ENCODE measurements around the gene IL37. TPM values are rescaled to one million over a fixed set of nuclear protein-coding genes. Genes with fewer than 3 reads are reported as not detected.
"Not testable (repeated sequence)": the region's sequence is repeated elsewhere in the genome, so short reads cannot be mapped to it uniquely, and the experiment has no call there.

IL37 gene
- total and polyA plus RNA-seq, 2 donors (not counting 3 experiments of a cell fraction or from before 2014, with no cell fraction given) = not detected

DNA sequence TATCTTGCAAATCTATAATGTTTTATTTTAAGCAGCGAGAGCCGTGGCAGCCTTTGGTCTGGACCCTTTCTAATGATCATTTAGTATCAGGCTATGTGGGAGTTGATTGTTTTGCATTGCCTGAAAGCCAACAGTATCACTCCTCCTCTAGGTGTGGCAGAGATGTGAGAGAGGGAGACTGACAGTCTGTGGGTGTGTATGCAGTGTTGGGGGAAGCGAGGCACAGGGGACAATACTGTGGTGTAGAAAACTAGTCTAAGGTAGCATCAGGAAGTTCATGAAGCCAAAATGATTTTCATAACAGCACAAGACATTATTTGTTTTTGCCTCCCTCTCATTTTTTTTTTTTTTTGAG, 13.4 kb upstream of the IL37 start:
- dilution Hi-C loops (cut with MboI; ENCODE audit: extremely low pct_ligation_motif_present, low sequenced_read_pairs) (no loop called here), intact Hi-C loops (cut with micrococcal nuclease) (no loop called here)
- TF ChIP-seq FOS (IDR thresholded peaks at IDR 0.05; ENCODE audit: borderline replicate concordance, insufficient read depth, low read length) = no peak
- no peak for TF ChIP-seq GATA2 (IDR thresholded peaks at IDR 0.05; ENCODE audit: insufficient read depth, insufficient read length, low read depth, low read length)
- TF ChIP-seq MYC (IDR thresholded peaks at IDR 0.05; ENCODE audit: low read depth, low read length) = no peak
- no peak for TF ChIP-seq POLR2AphosphoS5 (IDR thresholded peaks at IDR 0.05; ENCODE audit: insufficient read depth, low read depth, low read length)
- TF ChIP-seq POLR2A (IDR thresholded peaks at IDR 0.05; ENCODE audit: low read depth, low read length) = no peak
- no peak for TF ChIP-seq JUN (IDR thresholded peaks at IDR 0.05; ENCODE audit: borderline replicate concordance, insufficient read depth, insufficient read length, low read depth)
- H3K79me2 ChIP-seq (ENCODE audit: control insufficient read depth, insufficient read depth, low read length) = no peaks in the 10 kb centered on the region
- H3K4me2 ChIP-seq (ENCODE audit: insufficient read depth, low read length) = no peak overlapping the region
- H3K36me3 ChIP-seq (ENCODE audit: control insufficient read depth in 2 of 2, extremely low read depth in 1 of 2, insufficient read depth in 2 of 2, low read length in 2 of 2) = no peaks in the 10 kb centered on the region
- no peak overlapping the region for H3K4me3 ChIP-seq (replicated peaks in 1 of 3; ENCODE audit: insufficient read depth in 1 of 3, low read depth in 1 of 3, low read length in 3 of 3)
- H3K27me3 ChIP-seq (ENCODE audit: control insufficient read depth in 2 of 2, insufficient read depth in 2 of 2, low read length in 2 of 2) = peaks cover 10 to 18% of the 10 kb centered on the region in 2 experiments
- no peak overlapping the region for H2AFZ ChIP-seq (ENCODE audit: low read depth, low read length)
- POLR2A ChIA-PET = no interaction called here
- H4K20me1 ChIP-seq (replicated peaks; ENCODE audit: control insufficient read depth, extremely low read depth, insufficient read depth, low read length) = no peaks in the 10 kb centered on the region
- CTCF ChIA-PET = no interaction called here
- FAIRE-seq (no peak), DNase-seq (ENCODE audit: low read depth, low spot score) (no peak)
- no TSS peak for BruUV-seq (replicated peaks)
- H3K9me3 ChIP-seq (replicated peaks; ENCODE audit: control insufficient read depth, insufficient read depth, low read length) = no peaks in the 10 kb centered on the region
- no peak overlapping the region for H3K9ac ChIP-seq (replicated peaks; ENCODE audit: extremely low read depth, insufficient read depth, low read length)
- H3K9me1 ChIP-seq (replicated peaks; ENCODE audit: control insufficient read depth, extremely low read depth, insufficient read depth, low read length) = no peaks in the 10 kb centered on the region
- H3K4me1 ChIP-seq (ENCODE audit: control insufficient read depth, extremely low read depth, insufficient read depth, low read length) = no peaks in the 10 kb centered on the region
- H3K27ac ChIP-seq (ENCODE audit: insufficient read depth, low read depth, low read length) = no peak overlapping the region

DNA sequence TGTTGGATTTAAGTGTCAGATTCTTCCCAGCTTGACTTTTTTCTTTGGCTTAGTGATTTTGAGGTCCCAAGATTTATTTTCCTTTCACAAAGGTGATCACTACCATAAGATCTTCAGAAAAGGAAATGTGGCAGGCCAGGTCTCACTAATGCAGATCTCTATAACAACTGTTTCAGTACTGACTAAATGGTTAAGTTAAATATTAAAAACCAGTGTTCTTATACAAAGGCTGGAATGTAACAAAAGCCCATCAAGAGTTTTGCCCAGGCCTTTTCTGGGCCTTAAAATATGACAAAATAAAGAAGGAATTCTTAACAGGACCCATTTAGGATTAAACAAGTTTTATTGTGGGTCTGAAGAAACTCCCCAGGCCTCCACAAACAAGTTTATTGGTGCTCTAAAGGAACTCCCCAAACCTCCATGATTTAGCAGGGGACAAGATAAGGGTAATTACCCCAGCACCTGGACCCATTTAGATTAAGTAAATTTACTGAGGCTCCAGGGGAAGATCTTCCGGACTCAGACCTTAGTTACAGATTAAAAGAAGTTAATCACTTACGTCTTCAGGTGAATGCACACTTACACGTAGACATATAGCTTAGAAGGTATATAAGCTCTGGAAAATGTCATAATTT, 9.4 kb upstream of the IL37 start:
- H3K4me3 ChIP-seq (replicated peaks in 1 of 3; ENCODE audit: insufficient read depth in 1 of 3, low read depth in 1 of 3, low read length in 3 of 3) = not testable (repeated sequence)

More for the DNA sequence above, 9.4 kb upstream of the IL37 start:
- H3K4me1 ChIP-seq (ENCODE audit: control insufficient read depth, extremely low read depth, insufficient read depth, low read length); DNase-seq (ENCODE audit: low read depth, low spot score); H3K27ac ChIP-seq (ENCODE audit: insufficient read depth, low read depth, low read length); dilution Hi-C loops (cut with MboI; ENCODE audit: extremely low pct_ligation_motif_present, low sequenced_read_pairs); H3K9me3 ChIP-seq (replicated peaks; ENCODE audit: control insufficient read depth, insufficient read depth, low read length); H3K4me2 ChIP-seq (ENCODE audit: insufficient read depth, low read length); FAIRE-seq; intact Hi-C loops (cut with micrococcal nuclease); H3K9ac ChIP-seq (replicated peaks; ENCODE audit: extremely low read depth, insufficient read depth, low read length); H3K36me3 ChIP-seq (ENCODE audit: control insufficient read depth in 2 of 2, extremely low read depth in 1 of 2, insufficient read depth in 2 of 2, low read length in 2 of 2); BruUV-seq (replicated peaks); H3K27me3 ChIP-seq (ENCODE audit: control insufficient read depth in 2 of 2, insufficient read depth in 2 of 2, low read length in 2 of 2); H3K9me1 ChIP-seq (replicated peaks; ENCODE audit: control insufficient read depth, extremely low read depth, insufficient read depth, low read length); H2AFZ ChIP-seq (ENCODE audit: low read depth, low read length); H3K79me2 ChIP-seq (ENCODE audit: control insufficient read depth, insufficient read depth, low read length); H4K20me1 ChIP-seq (replicated peaks; ENCODE audit: control insufficient read depth, extremely low read depth, insufficient read depth, low read length); POLR2A ChIA-PET: not testable (repeated sequence)
- CTCF ChIA-PET = interaction anchor here (1.3 to 2.1 kb wide), 3 partner anchors 15 to 40 kb away, joined by 3 to 6 read pairs (median 4); no protein-coding TSS in a partner anchor

Measured in endothelial cell of umbilical vein (primary cell).